Measurements from ENCODE around the gene KCNK1.

KCNK1 gene

DNA sequence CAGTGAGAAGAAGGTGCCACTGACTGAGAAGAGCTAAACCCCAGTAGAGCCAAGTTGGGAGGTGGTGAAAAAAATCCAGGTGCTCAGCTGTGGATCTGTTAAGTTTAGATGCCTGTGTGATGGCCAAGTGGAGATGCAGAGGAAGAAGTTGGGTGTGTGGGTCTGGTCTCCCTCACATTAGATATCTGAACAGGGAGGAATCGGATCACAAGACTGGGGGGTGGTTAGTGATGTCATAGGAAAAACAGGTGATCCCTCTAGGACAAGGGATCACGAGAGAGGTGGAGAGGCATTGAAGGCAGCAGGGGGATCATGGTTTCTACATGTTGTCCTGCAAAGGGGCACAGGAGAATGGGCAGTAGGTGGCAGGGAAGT, 22.6 kb downstream of the KCNK1 start:
- no peak for DNase-seq (ENCODE audit: low read depth, low spot score)

DNA sequence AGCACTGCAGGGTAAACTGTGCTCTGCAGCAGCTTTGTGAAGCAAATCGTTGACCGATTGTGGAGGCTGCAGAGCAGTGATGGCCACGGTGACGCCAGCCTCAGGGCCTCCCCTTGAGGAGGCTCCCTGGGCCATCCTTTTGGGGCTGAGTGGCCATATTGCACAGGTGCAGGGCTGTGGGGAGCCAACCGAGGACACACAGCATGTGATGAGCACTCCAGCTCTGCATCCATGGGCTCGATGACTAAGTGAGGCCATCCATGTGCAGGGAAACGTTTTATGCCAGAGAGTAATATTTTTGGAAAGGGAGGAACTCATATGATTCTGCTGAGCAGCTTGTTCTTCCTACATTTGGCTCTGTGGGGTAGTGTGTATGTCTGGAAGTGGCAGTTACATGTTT, 24.6 kb downstream of the KCNK1 start:
- no peak for DNase-seq (ENCODE audit: low read depth, low spot score)

DNA sequence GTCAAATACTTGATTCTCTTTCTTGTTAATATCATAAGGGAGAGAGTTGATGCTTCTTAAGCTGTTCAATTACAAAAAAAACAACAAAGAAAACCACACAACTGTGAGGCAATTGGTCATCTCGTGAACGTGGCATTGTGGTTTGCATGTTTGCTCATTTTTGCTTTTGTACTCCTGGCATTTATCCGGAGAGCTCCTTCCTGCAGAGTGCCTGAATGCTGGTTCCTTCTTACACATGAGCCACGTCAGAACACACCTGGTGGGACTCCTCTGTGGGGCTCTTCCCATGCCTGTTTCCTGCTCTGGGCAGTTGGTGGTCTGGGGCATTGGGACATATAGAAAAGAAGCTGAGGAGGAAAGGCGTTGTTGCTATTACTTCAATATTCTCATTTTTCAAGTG, 25.7 kb downstream of the KCNK1 start:
- DNase-seq (ENCODE audit: low read depth, low spot score), result no peak

DNA sequence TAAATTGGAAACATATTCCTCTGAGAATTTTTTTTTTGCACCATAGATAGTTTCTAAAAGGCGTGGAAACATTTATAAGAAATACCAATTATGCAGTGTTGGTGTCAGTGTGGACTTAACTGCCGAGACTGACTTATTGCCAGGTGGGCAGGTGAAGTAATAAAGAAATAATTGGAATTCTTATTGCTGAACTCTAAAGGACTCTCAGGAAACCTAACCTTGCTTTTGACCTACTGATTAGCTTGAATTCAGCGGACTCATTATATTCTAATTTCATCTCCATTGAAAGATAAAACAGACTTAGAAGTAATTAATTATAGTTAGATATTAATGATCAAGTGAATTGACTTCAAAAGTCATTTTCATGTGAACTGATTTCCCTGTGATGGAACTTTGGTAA, 26.3 kb downstream of the KCNK1 start:
- no peak for DNase-seq (ENCODE audit: low read depth, low spot score)

DNA sequence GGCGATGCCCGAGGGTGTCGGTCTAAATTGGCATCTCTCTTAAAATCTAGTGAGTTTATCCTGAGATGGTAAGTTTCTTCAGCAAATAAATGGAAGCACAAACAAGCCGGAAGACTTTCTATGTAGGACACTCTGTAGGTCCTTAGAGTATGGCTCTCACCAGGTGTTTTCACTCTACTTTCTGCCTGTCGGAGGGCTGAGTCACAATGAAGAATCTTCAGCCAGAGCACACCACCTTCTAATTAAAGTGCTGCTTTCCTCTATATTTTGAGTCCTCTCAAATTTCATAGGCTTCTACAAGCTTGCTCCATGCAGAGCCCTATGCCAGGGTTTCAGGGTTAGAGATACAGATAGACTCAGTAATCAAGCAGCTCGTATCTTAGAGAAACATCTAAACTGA, 27.1 kb downstream of the KCNK1 start:
- DNase-seq (ENCODE audit: low read depth, low spot score), result no peak

DNA sequence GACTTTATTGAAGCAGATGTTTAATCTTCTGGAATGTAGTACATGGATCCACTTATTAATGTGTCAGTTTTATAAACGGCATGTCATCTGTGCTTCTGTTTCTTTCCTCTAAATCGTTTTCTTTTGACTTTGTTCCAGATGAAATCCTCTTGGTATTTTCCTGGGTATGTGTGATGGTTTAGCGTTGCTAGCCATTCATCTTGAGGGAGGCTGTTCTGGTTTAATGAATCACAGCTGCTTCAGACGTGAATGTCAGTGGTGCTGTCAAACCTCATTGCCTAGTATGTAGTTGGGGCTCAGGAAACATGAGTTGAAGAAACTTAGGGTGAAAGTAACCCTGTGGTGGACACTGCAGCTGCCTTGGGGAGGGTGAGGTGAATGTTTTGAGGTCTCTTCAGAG, 33.2 kb downstream of the KCNK1 start:
- DNase-seq (ENCODE audit: low read depth, low spot score), result no peak

DNA sequence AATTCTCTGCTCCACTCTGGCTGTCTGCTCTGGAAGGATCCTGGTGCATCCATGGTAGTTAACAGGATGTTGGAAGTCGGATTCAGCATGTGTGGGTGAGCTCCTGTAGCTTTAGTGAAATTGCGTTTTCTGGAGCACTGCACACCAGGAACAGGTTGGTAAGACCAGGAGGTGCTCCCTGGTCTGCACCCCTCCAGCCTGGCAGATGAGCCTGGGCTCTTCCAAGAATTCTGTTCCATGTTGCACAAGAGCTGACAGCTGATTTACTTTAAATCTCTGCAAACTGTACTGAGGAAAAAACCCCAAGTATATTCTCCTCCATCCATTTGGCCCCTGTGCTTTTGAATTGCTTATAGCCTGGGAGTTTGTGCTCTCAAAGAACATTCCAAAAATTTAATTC, 33.7 kb downstream of the KCNK1 start:
- DNase-seq (ENCODE audit: low read depth, low spot score), result no peak

DNA sequence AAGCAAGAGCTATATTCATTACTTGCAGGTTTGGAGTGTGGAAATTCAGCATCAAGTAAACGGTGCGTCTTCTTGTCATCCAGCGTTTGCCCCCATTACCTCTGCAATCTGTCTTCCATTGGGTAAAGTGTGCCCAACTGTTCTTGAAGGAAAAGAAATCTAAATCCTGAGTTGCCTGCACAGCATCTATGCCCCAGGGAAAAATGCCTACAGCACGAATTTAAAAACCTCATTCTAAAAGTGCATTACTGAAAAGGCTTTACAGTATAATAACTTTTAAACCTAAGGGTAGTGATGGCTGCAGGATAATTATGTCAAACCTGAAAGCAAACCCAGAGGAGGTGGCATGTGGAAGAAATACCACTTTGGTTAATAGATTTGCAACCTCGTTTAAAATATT, 37.2 kb downstream of the KCNK1 start:
- no peak for DNase-seq (ENCODE audit: low read depth, low spot score)

DNA sequence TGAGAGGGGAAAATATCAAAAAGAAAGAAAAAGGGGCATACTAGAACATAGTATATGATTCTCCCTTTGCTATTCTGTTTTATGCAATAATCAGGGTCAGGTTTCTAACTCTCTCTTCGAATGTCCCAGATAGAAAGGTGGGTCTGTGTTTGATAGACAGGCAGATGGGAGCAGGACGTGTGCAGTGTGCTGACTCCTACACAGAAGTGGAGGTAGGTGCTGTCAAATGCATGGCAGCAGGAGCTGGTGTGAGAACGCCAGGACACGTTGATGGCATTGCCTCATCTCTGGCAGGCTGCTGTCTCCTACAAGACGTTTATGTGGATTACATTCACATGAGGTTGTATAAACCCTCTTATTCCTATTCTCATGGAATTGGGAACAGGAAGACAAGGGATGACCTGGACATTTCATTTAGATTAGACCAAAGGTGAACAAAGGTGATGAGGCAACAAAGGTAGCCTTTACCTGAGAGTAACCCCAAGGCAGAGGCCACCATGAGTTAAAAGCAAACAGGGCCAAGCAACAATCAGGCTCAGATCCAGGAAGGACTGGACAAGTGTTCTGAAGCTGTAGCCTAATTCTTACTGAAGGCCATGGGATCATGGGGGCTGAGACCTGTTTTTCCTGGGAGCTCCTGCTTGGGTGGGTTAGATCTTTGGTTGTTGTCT, 37.8 kb downstream of the KCNK1 start:
- no peak for DNase-seq (ENCODE audit: low read depth, low spot score)

DNA sequence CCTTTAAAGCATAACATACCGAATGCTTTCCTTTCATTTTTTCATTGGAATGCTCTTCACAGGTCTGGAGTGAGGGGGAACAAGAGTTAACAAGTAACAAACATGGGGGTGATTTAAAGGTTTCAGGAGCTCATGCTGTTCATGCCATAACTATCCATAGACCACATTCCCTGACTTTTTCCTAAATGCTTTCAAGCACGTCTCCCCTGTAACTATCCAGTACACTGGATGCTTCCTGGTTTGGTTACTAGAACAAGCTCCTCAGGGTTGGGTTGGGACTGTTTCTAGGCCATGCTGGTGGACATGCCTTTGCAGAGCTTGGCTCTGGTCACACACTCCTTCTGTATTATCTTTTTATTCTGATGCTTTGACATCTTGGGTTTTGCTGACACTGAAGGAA, 38.6 kb downstream of the KCNK1 start:
- DNase-seq (ENCODE audit: low read depth, low spot score), result no peak

DNA sequence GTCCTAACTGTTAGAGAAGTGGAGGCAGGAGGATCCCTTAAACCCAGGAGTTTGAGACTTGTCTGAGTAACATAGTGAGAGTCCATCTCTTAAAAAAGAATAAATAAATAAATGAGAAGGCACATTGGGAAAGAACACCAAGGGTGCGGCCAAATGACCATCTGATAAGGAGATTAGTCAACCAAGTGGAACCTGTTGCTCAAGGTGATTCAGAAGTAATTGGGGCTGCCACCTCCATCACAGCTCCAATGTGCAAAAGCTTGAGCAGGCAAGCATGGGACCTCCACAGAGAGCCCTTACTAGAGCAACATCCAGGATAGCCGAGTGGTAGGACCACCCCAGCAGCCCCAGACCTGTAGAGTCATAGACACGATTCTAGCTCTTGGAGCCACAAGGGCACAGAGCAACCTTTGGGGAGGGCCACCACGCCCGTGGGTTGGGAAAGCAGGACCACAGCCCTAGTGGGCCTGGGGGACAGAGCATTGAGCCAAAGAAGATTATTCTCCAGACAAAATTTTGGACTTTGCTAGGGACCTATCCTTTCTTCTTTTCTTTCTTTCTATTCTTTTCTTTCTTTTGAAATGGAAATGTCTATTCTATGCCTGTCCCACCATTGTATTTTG, 40.9 kb downstream of the KCNK1 start:
- no peak for DNase-seq (ENCODE audit: low read depth, low spot score)

DNA sequence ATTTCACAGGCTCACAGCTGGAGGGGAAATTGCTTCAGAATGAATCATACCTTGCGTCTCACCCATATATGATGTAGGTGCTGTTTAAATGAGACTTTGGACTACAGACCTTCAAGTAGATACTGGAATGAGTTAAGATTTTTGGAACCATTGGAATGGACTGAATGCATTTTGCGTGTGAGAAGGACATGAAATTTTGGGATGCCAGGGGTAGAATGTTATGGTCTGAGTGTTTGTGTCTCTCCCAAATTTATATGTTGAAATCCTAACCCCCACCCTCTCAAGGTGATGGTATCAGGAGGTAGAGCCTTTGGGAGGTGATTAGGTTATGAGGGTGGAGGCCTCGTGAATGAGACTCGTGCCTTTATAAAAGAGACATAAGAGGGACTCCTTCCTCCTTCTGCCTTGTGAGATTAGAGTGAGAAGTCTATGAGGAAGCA, 41.4 kb downstream of the KCNK1 start:
- DNase-seq (ENCODE audit: low read depth, low spot score), result no peak

DNA sequence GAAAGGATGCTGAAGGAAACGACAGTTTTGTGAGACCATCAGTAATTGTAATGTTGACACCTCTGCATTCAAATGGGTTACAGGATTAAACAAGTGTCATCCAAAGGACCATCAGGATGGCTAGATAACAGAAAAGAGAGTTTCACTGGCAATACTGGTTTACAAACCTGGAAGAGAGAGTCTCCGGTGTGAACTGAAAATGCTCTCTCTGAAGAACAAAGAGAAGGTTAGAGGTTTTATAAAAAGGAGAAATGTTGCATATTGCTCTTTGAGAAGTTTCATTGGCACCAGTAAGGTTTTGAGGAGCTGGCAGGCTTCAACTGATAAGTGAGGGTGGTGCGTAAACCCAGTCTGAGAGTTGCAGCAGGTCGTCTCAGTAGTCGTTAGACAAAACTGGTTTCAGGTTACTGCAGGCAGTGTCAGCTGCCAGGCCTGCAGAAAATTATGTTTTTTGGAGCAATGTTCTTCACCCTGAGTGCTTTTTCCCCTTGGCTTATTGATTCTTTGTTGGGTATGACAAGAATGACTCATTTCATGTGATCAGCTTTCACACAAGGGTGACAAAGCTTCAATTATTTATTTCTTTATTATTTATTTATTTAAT, 42.2 kb downstream of the KCNK1 start:
- DNase-seq (ENCODE audit: low read depth, low spot score), result no peak

DNA sequence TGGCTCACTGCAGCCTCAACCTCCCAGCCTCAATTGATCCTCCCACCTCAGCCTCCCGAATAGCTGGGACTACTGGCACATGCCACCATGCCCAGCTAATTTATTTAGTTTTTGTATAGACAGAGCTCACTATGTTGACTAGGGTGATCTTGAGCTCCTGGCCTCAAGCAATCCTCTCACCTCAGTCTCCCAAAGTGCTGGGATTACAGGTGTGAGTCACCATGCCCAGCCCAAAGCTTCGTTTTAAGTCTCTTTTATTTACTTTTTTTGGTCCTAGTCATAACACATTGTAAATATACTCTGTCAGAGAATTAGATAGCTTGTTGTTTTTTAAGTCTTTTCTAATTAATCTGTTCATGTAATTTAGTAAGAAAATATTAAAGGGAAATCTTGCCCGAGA, 42.8 kb downstream of the KCNK1 start:
- DNase-seq (ENCODE audit: low read depth, low spot score), result no peak

DNA sequence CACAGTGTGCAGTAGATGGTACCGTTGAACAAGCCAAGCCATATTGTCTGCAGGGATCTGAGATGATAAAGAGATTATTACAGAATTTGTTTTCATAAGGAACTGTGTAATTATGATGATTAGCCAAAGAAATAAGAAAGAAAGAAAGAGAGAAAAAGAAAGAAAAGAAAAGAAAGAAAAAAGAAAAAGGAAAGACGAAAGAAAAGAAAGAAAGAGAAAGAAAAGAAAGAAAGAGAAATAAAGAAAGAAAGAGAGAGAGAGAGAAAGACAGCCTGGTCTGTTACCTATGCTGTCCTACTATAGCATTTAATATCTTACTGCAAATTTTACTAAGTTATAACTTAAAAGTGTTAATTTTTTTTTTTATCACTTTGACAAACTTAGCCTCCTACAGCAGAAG, 43.6 kb downstream of the KCNK1 start:
- DNase-seq (ENCODE audit: low read depth, low spot score), result no peak

DNA sequence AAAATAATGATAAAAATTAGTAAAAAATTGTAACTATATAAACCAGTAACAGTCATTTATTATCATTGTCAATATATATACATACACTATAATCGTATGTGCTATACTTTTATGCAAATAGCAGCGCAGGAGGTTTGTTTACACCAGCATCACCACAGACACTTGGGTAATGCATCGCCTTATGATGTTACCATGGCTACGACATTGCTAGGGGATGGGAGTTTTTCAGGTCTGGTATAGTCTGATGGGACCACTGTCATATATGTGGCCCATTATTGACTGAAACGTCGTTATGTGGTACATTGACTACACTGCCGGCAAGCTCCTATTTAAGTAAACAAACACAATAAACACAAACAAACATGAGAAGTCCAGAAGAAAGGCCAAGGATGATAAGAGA, 45.6 kb downstream of the KCNK1 start:
- no peak for DNase-seq (ENCODE audit: low read depth, low spot score)

DNA sequence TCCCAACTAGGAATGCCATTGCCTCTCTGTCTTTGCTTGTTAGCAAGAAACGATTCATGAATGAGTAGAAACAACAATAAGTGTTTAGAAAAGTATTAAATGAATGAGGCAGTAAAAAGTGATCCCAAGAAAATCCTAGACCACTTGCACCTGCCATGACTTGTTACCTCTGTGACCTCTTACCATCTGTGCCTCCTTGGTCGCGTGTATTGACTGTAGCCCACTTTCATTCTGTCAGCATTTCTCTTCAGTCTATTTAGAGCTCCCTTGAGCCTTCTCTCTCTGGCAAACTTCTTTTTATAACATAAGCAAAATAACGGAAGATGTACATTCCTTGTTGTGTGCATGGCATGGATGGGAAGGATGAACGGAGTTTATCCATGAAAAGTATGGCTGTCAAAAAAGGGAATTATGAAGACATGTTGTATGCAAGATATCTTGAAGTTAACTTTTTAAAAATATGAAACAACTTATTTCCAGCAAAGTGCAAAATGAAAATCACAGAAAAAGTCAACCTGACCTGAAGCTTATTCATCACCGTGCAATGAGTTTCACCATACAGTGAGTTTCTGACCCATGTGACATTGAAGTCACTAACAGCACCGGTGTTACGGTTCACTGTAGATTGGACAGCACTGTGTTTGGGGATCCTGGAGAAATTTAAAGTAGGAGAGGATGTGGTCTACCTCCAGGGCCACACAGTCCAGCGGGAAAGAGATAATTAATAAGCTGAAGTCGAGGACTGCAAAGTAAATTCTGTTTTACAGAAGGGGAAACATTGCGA, 47.7 kb downstream of the KCNK1 start:
- DNase-seq (ENCODE audit: low read depth, low spot score), result no peak

DNA sequence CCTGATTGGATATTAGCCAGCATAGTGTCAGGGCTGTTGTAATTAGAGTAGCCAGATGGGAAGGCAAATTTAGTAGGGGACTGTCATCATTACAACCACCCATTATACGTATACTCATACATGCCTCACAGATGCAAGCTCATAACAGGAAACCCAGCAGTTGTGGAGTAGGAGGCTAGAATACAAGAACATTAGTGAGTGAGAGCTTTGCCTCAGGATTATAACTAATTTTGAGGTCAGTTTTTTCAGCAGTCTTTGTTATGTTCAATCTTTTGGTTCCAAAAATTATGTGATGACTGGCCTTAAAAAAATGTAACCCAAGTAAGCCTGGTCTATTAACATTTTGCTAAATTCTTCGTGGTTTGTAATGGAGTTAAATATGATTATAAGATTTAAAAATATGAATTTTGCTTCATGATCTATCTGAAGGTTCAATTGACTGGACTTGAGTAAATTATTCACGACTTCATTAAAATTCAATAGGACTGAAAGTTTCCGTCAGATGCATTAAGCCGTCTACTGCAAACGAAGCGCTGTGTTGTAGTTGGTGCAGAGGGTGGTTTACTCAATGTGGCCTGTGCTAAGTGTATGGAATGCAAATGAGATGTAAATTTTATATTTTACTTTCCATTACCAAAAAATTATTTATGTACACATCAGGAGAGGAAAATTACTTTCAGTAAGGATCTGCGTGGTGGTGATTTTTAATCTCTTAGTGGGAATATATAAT, 48.8 kb downstream of the KCNK1 start:
- DNase-seq (ENCODE audit: low read depth, low spot score), result no peak

DNA sequence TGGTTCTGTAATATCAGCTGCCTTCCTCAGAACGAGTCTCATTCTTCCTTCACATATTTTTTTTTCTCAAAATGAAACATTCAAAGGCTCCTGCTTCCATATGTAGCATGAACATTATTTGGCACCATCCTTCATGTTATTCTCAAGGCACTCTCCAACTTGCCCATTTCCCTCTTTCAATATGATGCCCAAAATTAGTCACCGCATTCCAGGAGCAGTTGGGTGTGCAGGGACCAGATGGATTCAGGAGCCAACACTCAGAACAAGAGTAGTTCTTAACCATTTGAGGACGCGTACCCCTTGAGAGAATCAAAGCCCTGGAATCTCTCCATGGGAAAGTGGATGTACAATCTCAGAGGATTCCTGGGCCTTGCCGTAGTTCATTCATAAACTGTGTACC, 50.3 kb downstream of the KCNK1 start:
- no peak for DNase-seq (ENCODE audit: low read depth, low spot score)

DNA sequence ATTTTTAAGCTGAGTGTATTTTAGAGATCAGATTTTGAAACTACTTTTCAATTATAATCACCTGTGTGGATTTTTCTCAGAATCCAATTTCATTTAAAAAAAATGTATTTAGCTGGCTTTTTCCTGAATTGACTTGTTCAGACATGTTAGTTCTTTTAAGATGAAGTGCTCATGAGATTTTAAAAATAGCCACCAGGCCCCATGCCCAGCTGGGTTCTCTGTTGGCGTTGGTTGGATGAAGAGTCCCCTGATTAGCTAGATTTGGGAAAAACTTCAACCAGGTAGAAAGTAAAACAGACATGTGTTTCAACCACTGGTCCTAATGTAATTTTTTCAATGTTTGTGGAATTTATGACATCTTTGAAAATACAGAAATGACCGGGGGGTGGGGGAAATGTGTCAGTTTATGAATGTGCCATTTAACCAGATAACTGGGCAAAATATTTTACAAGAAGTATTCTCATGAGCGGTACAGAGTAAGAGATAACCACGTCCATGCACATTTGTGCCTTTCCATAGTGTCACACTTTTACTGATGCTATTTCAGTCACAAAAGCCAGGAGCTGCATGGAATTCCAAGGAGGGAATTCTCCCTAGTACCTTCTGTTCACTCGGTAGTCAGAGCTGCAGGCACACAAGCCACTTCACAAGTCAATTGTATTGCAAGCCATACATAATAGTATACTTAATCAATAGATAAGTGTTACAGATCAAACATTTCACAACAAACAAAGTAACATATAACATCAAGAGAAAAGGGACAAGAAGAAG, 51.1 kb downstream of the KCNK1 start:
- DNase-seq (ENCODE audit: low read depth, low spot score), result no peak

DNA sequence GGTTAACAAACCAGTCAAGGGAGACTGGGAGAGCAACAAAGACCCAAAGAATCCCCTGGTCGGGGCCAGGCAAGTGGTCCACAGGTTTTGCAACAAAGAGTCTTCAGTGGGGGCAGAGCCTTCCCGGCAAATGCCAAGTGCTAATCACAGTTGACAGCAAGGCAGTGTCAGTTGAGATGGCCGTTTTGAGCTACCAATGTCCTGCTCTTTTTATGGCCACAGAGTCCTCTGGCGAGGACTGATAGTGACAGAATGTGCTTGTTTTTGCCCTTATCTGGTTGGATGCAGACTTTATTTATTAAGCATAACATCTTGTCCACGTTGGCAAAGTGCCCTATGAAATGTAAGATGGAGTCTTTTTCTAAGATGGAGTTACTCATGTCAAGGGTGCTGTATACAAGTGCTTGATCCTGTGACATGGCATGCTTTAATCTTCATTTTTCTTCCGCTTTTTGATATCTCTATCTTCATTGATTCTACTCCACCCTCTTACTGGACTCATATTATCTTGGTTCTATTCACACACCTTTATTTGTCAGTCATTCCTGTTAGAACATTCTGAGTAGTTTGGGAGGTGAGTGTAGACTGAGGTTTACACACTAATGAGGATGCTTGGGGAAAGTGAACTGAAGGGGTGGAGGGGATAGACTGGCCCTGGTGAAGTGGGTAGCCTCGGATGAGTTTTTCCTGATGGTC, 51.8 kb downstream of the KCNK1 start:
- DNase-seq (ENCODE audit: low read depth, low spot score), result no peak

Measured in iPS DF 19.7 (cell line).